GM12878 (cell line): ENCODE measurements around the gene ASRGL1. TPM values are rescaled to one million over a fixed set of nuclear protein-coding genes. Genes with fewer than 3 reads are reported as not detected.

ENCODE experiments used
- ATAC-seq: fragments of 200-7000 bp; cut with Tn5 transposase; 3 replicates; pipeline ENCODE4 v1.9.1; 2020; ENCODE audit warnings: mild to moderate bottlenecking, moderate library complexity
- BruUV-seq: library from RNA; stranded (reverse); fragments of 400-500 nt; replicated peaks from 2 replicates; lab custom pipeline; 2021; lab: Mats Ljungman, UMichigan
- CTCF ChIA-PET: fragments of 300-600 bp; sonication (Branson Sonifier 250); formaldehyde crosslinking; extraction: SDS; loops from one replicate; lab custom pipeline; 2021; ENCODE audit warnings: inconsistent platforms; lab: Yijun Ruan, JAX
- POLR2A ChIA-PET: fragments of 350-600 bp; formaldehyde crosslinking; extraction: SDS; loops from one replicate; lab custom pipeline; 2021; ENCODE audit warnings: inconsistent platforms; lab: Charles Lee
- RAD21 ChIA-PET: fragments of 300-600 bp; sonication (Branson Sonifier 250); formaldehyde crosslinking; loops from one replicate; lab custom pipeline; 2023; ENCODE audit warnings: antibody characterized with exemption; ENCODE audit not compliant: unreplicated experiment; lab: Charles Lee
- SMC1A ChIA-PET: fragments of 300-600 bp; sonication (Branson Sonifier 250); formaldehyde crosslinking; loops from one replicate; lab custom pipeline; 2023; ENCODE audit not compliant: unreplicated experiment, uncharacterized antibody; lab: Charles Lee
- DNase-seq: peaks from one replicate; pipeline ENCODE4 v3.0.0-alpha.2; 2011; ENCODE audit warnings: low read depth, low spot score
- FAIRE-seq: peaks from 3 replicates; lab custom pipeline; 2011; peaks lifted over from hg19 to GRCh38; lab: Jason Lieb, UNC
- H2AFZ ChIP-seq: 2 replicates; pipeline ENCODE4 v1.6.0; 2011; ENCODE audit warnings: low read depth, low read length, control low read depth; ENCODE audit not compliant: control insufficient read depth
- H3K27ac ChIP-seq: 2 replicates; pipeline ENCODE4 v1.5.1; 2011; ENCODE audit warnings: control low read depth; ENCODE audit not compliant: control insufficient read depth, insufficient read depth
- H3K27me3 ChIP-seq, 2 experiments: replicated peaks in 1 of 2; 2 replicates each; pipeline versions ENCODE4 v1.6.0 to v1.6.1; 2011; ENCODE audit warnings: low read length in 1 of 2; ENCODE audit not compliant: control insufficient read depth in 2 of 2, insufficient read depth in 2 of 2
- H3K36me3 ChIP-seq, 2 experiments: 2 replicates each; pipeline ENCODE4 v1.5.1; 2011; ENCODE audit warnings: low read length in 1 of 2; ENCODE audit not compliant: control insufficient read depth in 2 of 2, insufficient read depth in 2 of 2
- H3K4me1 ChIP-seq: 2 replicates; pipeline ENCODE4 v1.6.1; 2011; ENCODE audit warnings: mild to moderate bottlenecking, low read length, moderate library complexity, mixed read lengths; ENCODE audit not compliant: control insufficient read depth, insufficient read depth
- H3K4me2 ChIP-seq: 2 replicates; pipeline ENCODE4 v1.6.0; 2011; ENCODE audit warnings: control low read depth; ENCODE audit not compliant: control insufficient read depth, insufficient read depth
- H3K4me3 ChIP-seq: fragments of 200-600 bp; sonication (generic); 2 replicates; pipeline ENCODE4 v1.5.1; 2016
- H3K79me2 ChIP-seq: 2 replicates; pipeline ENCODE4 v1.6.0; 2011; ENCODE audit warnings: low read length; ENCODE audit not compliant: control insufficient read depth, insufficient read depth
- H3K9ac ChIP-seq: 2 replicates; pipeline ENCODE4 v1.8.0; 2011; ENCODE audit warnings: low read length, control low read depth, mixed read lengths; ENCODE audit not compliant: control insufficient read depth, insufficient read depth
- H3K9me3 ChIP-seq: replicated peaks from 3 replicates; pipeline ENCODE4 v1.5.1; 2011; ENCODE audit warnings: mild to moderate bottlenecking, low read length; ENCODE audit not compliant: control insufficient read depth, insufficient read depth
- H4K20me1 ChIP-seq: 2 replicates; pipeline ENCODE4 v1.6.0; 2011; ENCODE audit not compliant: control insufficient read depth, insufficient read depth
- ATF2 ChIP-seq: IDR thresholded peaks from 2 replicates; pipeline ENCODE4 v1.6.1; 2012; ENCODE audit warnings: low read length, inconsistent platforms
- BHLHE40 ChIP-seq, 2 experiments: fragments of 450-650 bp in 1 of 2; IDR thresholded peaks; 2 replicates each; pipeline ENCODE4 v1.6.1; 2011 to 2017; ENCODE audit warnings: low read depth in 2 of 2, borderline replicate concordance in 1 of 2, improper control_type of control experiment in 1 of 2, low read length in 1 of 2, mild to moderate bottlenecking in 1 of 2
- FOS ChIP-seq: IDR thresholded peaks from 3 replicates; pipeline ENCODE4 v1.6.1; 2011; ENCODE audit warnings: borderline replicate concordance; ENCODE audit not compliant: insufficient read length; ENCODE audit errors: extremely low read depth
- IRF4 ChIP-seq: IDR thresholded peaks from 2 replicates; pipeline ENCODE4 v1.6.1; 2011; ENCODE audit warnings: low read depth, low read length
- NFXL1 ChIP-seq: fragments of 450-650 bp; IDR thresholded peaks from 2 replicates; pipeline ENCODE4 v1.6.1; 2017; ENCODE audit warnings: antibody characterized with exemption, mild to moderate bottlenecking, borderline replicate concordance
- NR2C1 ChIP-seq: fragments of 450-650 bp; IDR thresholded peaks from 2 replicates; pipeline ENCODE4 v1.6.1; 2017; ENCODE audit warnings: antibody characterized with exemption, mild to moderate bottlenecking, moderate library complexity
- POLR2AphosphoS2 ChIP-seq: IDR thresholded peaks from 2 replicates; pipeline ENCODE4 v1.6.1; 2011; ENCODE audit warnings: low read depth, mild to moderate bottlenecking, low read length, improper control_type of control experiment, moderate library complexity
- PRDM15 ChIP-seq: fragments of 450-650 bp; formaldehyde crosslinking; IDR thresholded peaks from 2 replicates; pipeline ENCODE4 v1.4.0; 2020; ENCODE audit warnings: mild to moderate bottlenecking, moderate library complexity
- RAD21 ChIP-seq: IDR thresholded peaks from 2 replicates; pipeline ENCODE4 v1.6.1; 2011; ENCODE audit warnings: mild to moderate bottlenecking, low read depth, low read length, moderate library complexity; ENCODE audit not compliant: insufficient read depth
- REST ChIP-seq: IDR thresholded peaks from 2 replicates; pipeline ENCODE4 v1.6.1; 2012; ENCODE audit warnings: mild to moderate bottlenecking, low read depth, low read length
- SIN3A ChIP-seq: IDR thresholded peaks from 2 replicates; pipeline ENCODE4 v1.6.1; 2012; ENCODE audit warnings: low read depth, low read length, improper control_type of control experiment
- SMARCA5 ChIP-seq: fragments of 450-650 bp; IDR thresholded peaks from 2 replicates; pipeline ENCODE4 v1.6.1; 2017; ENCODE audit warnings: mild to moderate bottlenecking
- SUZ12 ChIP-seq: fragments of 200-600 bp; sonication (generic); IDR thresholded peaks from one replicate; pipeline ENCODE4 v1.6.1; 2018; ENCODE audit warnings: antibody characterized with exemption, mild to moderate bottlenecking; ENCODE audit not compliant: unreplicated experiment
- TCF7 ChIP-seq: IDR thresholded peaks from 2 replicates; pipeline ENCODE4 v1.6.1; 2014; ENCODE audit warnings: antibody characterized with exemption, borderline replicate concordance
- ZNF217 ChIP-seq: fragments of 450-650 bp; IDR thresholded peaks from 2 replicates; pipeline ENCODE4 v1.6.1; 2017; ENCODE audit warnings: antibody characterized with exemption, mild to moderate bottlenecking
- ZSCAN29 ChIP-seq: fragments of 450-650 bp; IDR thresholded peaks from 2 replicates; pipeline ENCODE4 v1.6.1; 2017; ENCODE audit warnings: mild to moderate bottlenecking, moderate library complexity
- WGBS: methylation state at CpG from one replicate; pipeline ENCODE4 v1.1.6; 2016; ENCODE audit warnings: low lambda C conversion rate; ENCODE audit not compliant: insufficient replicate concordance, insufficient coverage; ENCODE audit errors: missing lambda C conversion rate; 5-methylcytosine and 5-hydroxymethylcytosine counted together
- in situ Hi-C: fragments of 300-500 bp; cut with MboI; formaldehyde crosslinking; loops from 9 replicates; pipeline ENCODE4 v1.14.3; 2018; ENCODE audit warnings: mixed read lengths
- intact Hi-C: fragments of 100-400 bp; cut with micrococcal nuclease; formaldehyde crosslinking; loops from one replicate; pipeline ENCODE4 v1.14.2; 2022; ENCODE audit not compliant: unreplicated experiment
- polyA plus RNA-seq, 11 experiments: library from polyadenylated mRNA; depleted of rRNA in 4 of 11; unstranded in 6 of 11; stranded (reverse) in 5 of 11; fragments of >200 nt; fragmentation: Nextera tagmentation in 4 of 11; fragmentation: Illumina TruSeq in 1 of 11; extraction: Ambion mirVana in 4 of 11; extraction: Trizol in 1 of 11; gene quantifications; 1 replicate in 1 of 11; 2 replicates in 10 of 11; pipeline versions ENCODE4 v1.2.1 to v1.2.3, GENCODE V29; 2011 to 2016; ENCODE audit warnings: inconsistent platforms in 2 of 11, missing spikeins in 2 of 11, low read depth in 1 of 11
- total RNA-seq, 4 experiments: library from RNA; depleted of rRNA in 3 of 4; stranded (reverse); fragments of >200 nt in 3 of 4; fragmentation: Illumina TruSeq in 1 of 4; extraction: Trizol in 1 of 4; gene quantifications; 2 replicates each; pipeline versions ENCODE4 v1.2.1 to v1.2.3, GENCODE V29; 2013 to 2021

ASRGL1 gene
- total and polyA plus RNA-seq, 10 of the 15 experiments (the other 5 are each of a cell fraction or from before 2014, with no cell fraction given), result 0.97 to 24.5 (median 4.8) TPM

- FAIRE-seq (no peak), ATAC-seq (no peak), DNase-seq (no peak)
- no peaks in the 10 kb centered on the region for H3K27me3 ChIP-seq
- in situ Hi-C loops, result no loop called here
- no peaks in the 10 kb centered on the region for H3K9me3 ChIP-seq
- no TSS peak for BruUV-seq
- H3K79me2 ChIP-seq, result no peaks in the 10 kb centered on the region
- 100% methylated on average over 1 of the region's 1 CpG for WGBS
- no peak overlapping the region for H3K9ac ChIP-seq
- intact Hi-C loops, result no loop called here
- H3K4me3 ChIP-seq, result no peak overlapping the region
- no peak overlapping the region for H3K4me2 ChIP-seq
- CTCF ChIA-PET, result interaction anchor here (0.6 to 4.0 kb wide), 4 partner anchors 14 to 71 kb away, joined by 3 to 37 read pairs (median 3); no protein-coding TSS in a partner anchor
- RAD21 ChIA-PET, result no interaction called here
- POLR2A ChIA-PET, result no interaction called here
- no peaks in the 10 kb centered on the region for H4K20me1 ChIP-seq
- no peak overlapping the region for H2AFZ ChIP-seq
- H3K27ac ChIP-seq, result no peak overlapping the region
- SMC1A ChIA-PET, result no interaction called here
- no peaks in the 10 kb centered on the region for H3K36me3 ChIP-seq
- peaks cover 8% of the 10 kb centered on the region for H3K4me1 ChIP-seq
- TF ChIP-seq ZNF217, result no peak
- no peak for TF ChIP-seq TCF7
- no peak for TF ChIP-seq FOS
- TF ChIP-seq SIN3A, result no peak
- no peak for TF ChIP-seq RAD21
- TF ChIP-seq SMARCA5, result no peak
- no peak for TF ChIP-seq POLR2AphosphoS2
- TF ChIP-seq REST, result no peak
- no peak for TF ChIP-seq NFXL1
- no peak for TF ChIP-seq ATF2
- TF ChIP-seq IRF4, result no peak
- no peak for TF ChIP-seq BHLHE40 (IDR thresholded peaks at IDR 0.05; ENCODE audit: borderline replicate concordance in 1 of 2, low read depth in 2 of 2, low read length in 1 of 2)
- no peak for TF ChIP-seq NR2C1
- no peak for TF ChIP-seq PRDM15 (CRISPR knock-in tag)
- no peak for TF ChIP-seq SUZ12
- TF ChIP-seq ZSCAN29, result no peak
Measured at GRCh38 chr11:62353841-62354240, 16.6 kb downstream of the ASRGL1 start.
